Measurements from ENCODE around the gene AKT1S1. TPM values are rescaled to one million over a fixed set of nuclear protein-coding genes. Genes with fewer than 3 reads are reported as not detected.
A peak's percentile ranks its signal among the peaks of the same experiment; 100 is the strongest.

Gene AKT1S1
- total and polyA plus RNA-seq, 2 donors (not counting 1 experiment from before 2014, with no cell fraction given), result 16.6 to 23.0 TPM

DNA sequence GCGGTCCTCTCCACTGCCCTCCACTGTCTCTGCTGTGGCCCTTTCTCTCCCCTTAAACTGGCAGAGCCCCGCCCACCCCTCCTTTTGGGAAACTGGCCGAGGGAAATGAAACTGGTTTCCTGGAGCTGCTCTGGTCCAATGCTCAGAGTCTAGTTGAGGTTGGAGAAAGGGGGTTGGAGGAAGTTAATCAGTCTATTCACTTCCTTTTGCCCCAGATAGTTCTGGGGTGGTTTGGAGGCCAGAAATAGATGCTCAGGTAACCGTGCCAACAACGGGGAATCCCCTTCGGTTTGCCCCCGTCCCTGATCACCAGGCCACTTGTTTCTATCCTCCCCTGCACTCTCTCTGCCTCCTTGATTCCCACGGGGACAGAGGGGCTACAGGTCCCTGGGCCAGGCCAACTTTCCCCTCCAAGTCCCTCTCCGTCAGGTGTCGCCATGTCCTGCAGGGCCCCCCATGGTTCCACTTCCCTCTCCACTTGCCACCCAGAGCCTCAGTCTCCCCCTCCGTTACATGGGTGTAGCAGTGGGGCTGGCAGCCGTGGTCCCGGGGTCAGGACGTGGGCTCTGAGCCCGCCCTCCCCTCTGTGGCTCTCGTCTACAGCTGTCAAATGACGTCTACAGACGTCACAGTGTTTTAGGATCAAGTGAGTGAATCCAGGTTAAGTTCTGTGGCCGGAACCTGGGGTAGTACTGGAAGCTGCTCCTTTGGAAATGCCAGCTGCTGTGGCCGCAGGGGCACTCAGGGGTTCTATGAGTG, 19.9 kb upstream of the AKT1S1 start, which contains the start of gene IL4I1:
Gene IL4I1 (minus strand): TSS at position 25 of the 759 bp plus-strand sequence. CDS start 727 bp downstream, outside the sequence.
- peak within 1 kb of the TSS; percentile 38 for H2AFZ ChIP-seq (ENCODE audit: insufficient read depth, low read depth, low read length, poor library complexity, severe bottlenecking)

More for the DNA sequence above, 19.9 kb upstream of the AKT1S1 start, which contains the start of gene IL4I1:
- peaks cover 30 to 39% of the 10 kb centered on the region in 2 donors for H3K4me1 ChIP-seq (ENCODE audit: control insufficient read depth in 2 of 2, insufficient read depth in 2 of 2, low read length in 2 of 2)
- ATAC-seq (ENCODE audit: low read depth) (peak; percentile 74), DNase-seq (peak; percentile 91)
- H3K9ac ChIP-seq (ENCODE audit: low read length), result peak within 1 kb of the TSS; percentile 67
- H3K27me3 Mint-ChIP-seq, result no peaks in the 10 kb centered on the region
- no peaks in the 10 kb centered on the region for H3K36me3 ChIP-seq (replicated peaks in 1 of 2; ENCODE audit: control extremely low read depth in 1 of 2, control insufficient read depth in 1 of 2, extremely low read depth in 1 of 2, insufficient read depth in 2 of 2, low read length in 1 of 2)
- CTCF ChIA-PET, result interaction anchor here (1.0 to 3.6 kb wide), 5 partner anchors 16 to 57 kb away, joined by 3 to 17 read pairs (median 8); partner anchors contain the start of genes ATF5 and NUP62
- no peaks in the 10 kb centered on the region for H3K27me3 ChIP-seq (replicated peaks in 1 of 4; ENCODE audit: control extremely low read depth in 1 of 4, control insufficient read depth in 3 of 4, insufficient read depth in 4 of 4, low read length in 3 of 4)
- intact Hi-C loops (cut with micrococcal nuclease), result loop anchor here (1.0 to 2.0 kb wide), 4 partner anchors 14 to 131 kb away; partner anchors contain the start of genes AKT1S1, ATF5, NUP62 and TBC1D17
- H3K4me2 ChIP-seq (replicated peaks; ENCODE audit: low read depth, low read length, poor library complexity, severe bottlenecking), result peak within 1 kb of the TSS; percentile 94
- H3K9me3 ChIP-seq (ENCODE audit: control extremely low read depth in 1 of 3, control insufficient read depth in 2 of 3, insufficient read depth in 1 of 3, low read length in 2 of 3), result no peaks in the 10 kb centered on the region
- POLR2A ChIA-PET, result interaction anchor here (0.8 to 3.0 kb wide), 4 partner anchors 9 to 20 kb away, joined by 3 to 20 read pairs (median 7); partner anchors contain the start of genes AKT1S1 and TBC1D17
- H3K27ac Mint-ChIP-seq, result peak within 1 kb of the TSS; percentile 97
- peaks cover 40% of the 10 kb centered on the region for H3K4me1 Mint-ChIP-seq
- H3K4me3 Mint-ChIP-seq, result peak within 1 kb of the TSS; percentile 89
- H3K4me3 ChIP-seq (ENCODE audit: control extremely low read depth in 1 of 5, extremely low read depth in 1 of 5, insufficient read depth in 1 of 5, low read depth in 2 of 5, low read length in 4 of 5), result peak within 1 kb of the TSS; percentile 34 to 60 (median 44)
- no peaks in the 10 kb centered on the region for H4K20me1 ChIP-seq (ENCODE audit: control insufficient read depth, insufficient read depth, low read length, poor library complexity, severe bottlenecking)
- WGBS (ENCODE audit: insufficient coverage), result 0% methylated on average over 17 of the region's 20 CpGs
- H3K27ac ChIP-seq (ENCODE audit: low read length in 2 of 2), result peak within 1 kb of the TSS; percentile 82 to 84
- no peaks in the 10 kb centered on the region for H3K9me3 Mint-ChIP-seq (ENCODE audit: insufficient read depth)
- no peak for TF ChIP-seq EZH2 (IDR thresholded peaks at IDR 0.05; ENCODE audit: borderline replicate concordance, insufficient read depth, low read depth, low read length, poor library complexity, severe bottlenecking)
- TF ChIP-seq, protein P1, sequence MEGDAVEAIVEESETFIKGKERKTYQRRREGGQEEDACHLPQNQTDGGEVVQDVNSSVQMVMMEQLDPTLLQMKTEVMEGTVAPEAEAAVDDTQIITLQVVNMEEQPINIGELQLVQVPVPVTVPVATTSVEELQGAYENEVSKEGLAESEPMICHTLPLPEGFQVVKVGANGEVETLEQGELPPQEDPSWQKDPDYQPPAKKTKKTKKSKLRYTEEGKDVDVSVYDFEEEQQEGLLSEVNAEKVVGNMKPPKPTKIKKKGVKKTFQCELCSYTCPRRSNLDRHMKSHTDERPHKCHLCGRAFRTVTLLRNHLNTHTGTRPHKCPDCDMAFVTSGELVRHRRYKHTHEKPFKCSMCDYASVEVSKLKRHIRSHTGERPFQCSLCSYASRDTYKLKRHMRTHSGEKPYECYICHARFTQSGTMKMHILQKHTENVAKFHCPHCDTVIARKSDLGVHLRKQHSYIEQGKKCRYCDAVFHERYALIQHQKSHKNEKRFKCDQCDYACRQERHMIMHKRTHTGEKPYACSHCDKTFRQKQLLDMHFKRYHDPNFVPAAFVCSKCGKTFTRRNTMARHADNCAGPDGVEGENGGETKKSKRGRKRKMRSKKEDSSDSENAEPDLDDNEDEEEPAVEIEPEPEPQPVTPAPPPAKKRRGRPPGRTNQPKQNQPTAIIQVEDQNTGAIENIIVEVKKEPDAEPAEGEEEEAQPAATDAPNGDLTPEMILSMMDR (IDR thresholded peaks at IDR 0.05), result no peak
- peaks cover 4% of the 10 kb centered on the region for H3K79me2 ChIP-seq (ENCODE audit: control insufficient read depth, insufficient read depth, low read length)
